ENCODE data around the gene MGST2. TPM values are rescaled to one million over a fixed set of nuclear protein-coding genes. Genes with fewer than 3 reads are reported as not detected.
A peak's percentile ranks its signal among the peaks of the same experiment; 100 is the strongest.
"Not testable (repeated sequence)": the region's sequence is repeated elsewhere in the genome, so short reads cannot be mapped to it uniquely, and the experiment has no call there.

The MGST2 gene
- total and polyA plus RNA-seq, 2 donors from 2014 or later = 62.8 to 168 TPM

GRCh38 chr4:139631791-139632190 lies 33.8 kb upstream of the MGST2 start:
- Histone ChIP-seq H3K4me1 (ENCODE audit: control insufficient read depth in 2 of 3, insufficient read depth in 2 of 3, low read depth in 1 of 3, low read length in 3 of 3) (peaks cover 4 to 18% (median 14%) of the 10 kb centered on the region in 3 donors), H3K27me3 (ENCODE audit: control insufficient read depth, insufficient read depth, low read length) (no peaks in the 10 kb centered on the region), H3K9me3 (ENCODE audit: control insufficient read depth in 2 of 3, insufficient read depth in 1 of 3, low read length in 3 of 3) (no peaks in the 10 kb centered on the region), H3K4me3 (ENCODE audit: low read length in 3 of 3) (no peak overlapping the region), H3K36me3 (ENCODE audit: control insufficient read depth in 2 of 3, insufficient read depth in 3 of 3, low read length in 3 of 3) (no peaks in the 10 kb centered on the region), H3K9ac (ENCODE audit: low read length in 3 of 3) (no peak overlapping the region), H3K27ac (ENCODE audit: low read depth in 2 of 2, low read length in 2 of 2) (peak overlapping the region in 1 of 2 donors; percentile 14)
- DNase-seq (no peak), FAIRE-seq (no peak)
- TF ChIP-seq, protein P1, sequence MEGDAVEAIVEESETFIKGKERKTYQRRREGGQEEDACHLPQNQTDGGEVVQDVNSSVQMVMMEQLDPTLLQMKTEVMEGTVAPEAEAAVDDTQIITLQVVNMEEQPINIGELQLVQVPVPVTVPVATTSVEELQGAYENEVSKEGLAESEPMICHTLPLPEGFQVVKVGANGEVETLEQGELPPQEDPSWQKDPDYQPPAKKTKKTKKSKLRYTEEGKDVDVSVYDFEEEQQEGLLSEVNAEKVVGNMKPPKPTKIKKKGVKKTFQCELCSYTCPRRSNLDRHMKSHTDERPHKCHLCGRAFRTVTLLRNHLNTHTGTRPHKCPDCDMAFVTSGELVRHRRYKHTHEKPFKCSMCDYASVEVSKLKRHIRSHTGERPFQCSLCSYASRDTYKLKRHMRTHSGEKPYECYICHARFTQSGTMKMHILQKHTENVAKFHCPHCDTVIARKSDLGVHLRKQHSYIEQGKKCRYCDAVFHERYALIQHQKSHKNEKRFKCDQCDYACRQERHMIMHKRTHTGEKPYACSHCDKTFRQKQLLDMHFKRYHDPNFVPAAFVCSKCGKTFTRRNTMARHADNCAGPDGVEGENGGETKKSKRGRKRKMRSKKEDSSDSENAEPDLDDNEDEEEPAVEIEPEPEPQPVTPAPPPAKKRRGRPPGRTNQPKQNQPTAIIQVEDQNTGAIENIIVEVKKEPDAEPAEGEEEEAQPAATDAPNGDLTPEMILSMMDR (IDR thresholded peaks at IDR 0.05; ENCODE audit: borderline replicate concordance, extremely low read depth, insufficient read depth) = no peak
- intact Hi-C loops (cut with DNase I) = no loop called here

DNA sequence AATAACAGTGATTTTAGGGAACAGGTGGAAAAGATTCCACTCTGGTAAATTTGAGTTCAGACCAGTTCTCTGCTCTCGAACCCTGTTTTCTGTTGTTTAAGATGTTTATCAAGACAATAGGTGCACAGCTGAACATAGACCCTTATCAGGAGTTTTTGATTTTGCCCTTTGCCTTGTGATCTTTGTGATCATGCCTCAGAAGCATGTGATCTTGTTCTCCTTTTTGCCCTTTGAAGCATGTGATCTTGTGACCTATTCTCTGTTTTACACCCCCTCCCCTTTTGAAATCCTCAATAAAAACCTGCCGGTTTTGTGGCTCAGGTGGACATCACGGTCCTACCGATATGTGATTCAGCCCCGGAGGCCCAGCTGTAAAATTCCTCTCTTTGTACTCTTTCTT lies 32.9 kb upstream of the MGST2 start:
- DNase-seq; FAIRE-seq; H3K27me3 ChIP-seq (ENCODE audit: control insufficient read depth, insufficient read depth, low read length); intact Hi-C loops (cut with DNase I); H3K27ac ChIP-seq (ENCODE audit: low read depth in 2 of 2, low read length in 2 of 2); H3K9me3 ChIP-seq (ENCODE audit: control insufficient read depth in 2 of 3, insufficient read depth in 1 of 3, low read length in 3 of 3); H3K36me3 ChIP-seq (ENCODE audit: control insufficient read depth in 2 of 3, insufficient read depth in 3 of 3, low read length in 3 of 3); H3K9ac ChIP-seq (ENCODE audit: low read length in 3 of 3): not testable (repeated sequence)
- Histone ChIP-seq H3K4me3 (ENCODE audit: low read length in 3 of 3) (peak overlapping the region in 1 of 3 donors; percentile 54), H3K4me1 (ENCODE audit: control insufficient read depth in 2 of 3, insufficient read depth in 2 of 3, low read depth in 1 of 3, low read length in 3 of 3) (peaks cover 4 to 18% (median 14%) of the 10 kb centered on the region in 3 donors)

DNA sequence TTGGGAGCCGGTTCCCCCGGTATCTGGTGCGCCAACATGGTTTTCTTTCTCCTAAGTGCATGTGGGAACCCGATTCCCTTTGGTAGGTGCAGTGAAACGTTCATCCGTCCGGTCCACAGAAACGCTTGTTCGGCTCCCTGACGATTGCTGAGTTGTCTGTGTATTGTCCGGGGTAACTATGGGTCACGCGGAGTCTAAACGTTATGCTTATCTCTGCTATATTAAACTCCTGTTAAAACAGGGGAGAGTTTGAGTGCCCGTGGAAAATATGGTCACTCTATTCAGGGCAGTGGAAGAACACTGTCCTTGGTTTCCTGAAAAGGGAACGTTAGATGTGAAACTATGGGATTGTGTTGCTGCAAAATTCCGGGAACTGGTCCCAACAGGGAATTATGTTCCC lies 32.4 kb upstream of the MGST2 start:
- Histone ChIP-seq H3K9me3 (ENCODE audit: control insufficient read depth in 2 of 3, insufficient read depth in 1 of 3, low read length in 3 of 3) (no peaks in the 10 kb centered on the region), H3K4me1 (ENCODE audit: control insufficient read depth in 2 of 3, insufficient read depth in 2 of 3, low read depth in 1 of 3, low read length in 3 of 3) (peaks cover 4 to 17% (median 14%) of the 10 kb centered on the region in 3 donors), H3K4me3 (ENCODE audit: low read length in 3 of 3) (peak overlapping the region in 2 of 3 donors; percentile 54 to 56), H3K36me3 (ENCODE audit: control insufficient read depth in 2 of 3, insufficient read depth in 3 of 3, low read length in 3 of 3) (no peaks in the 10 kb centered on the region), H3K9ac (ENCODE audit: low read length in 3 of 3) (peak overlapping the region in 1 of 3 donors; percentile 64), H3K27me3 (ENCODE audit: control insufficient read depth, insufficient read depth, low read length) (no peaks in the 10 kb centered on the region), H3K27ac (ENCODE audit: low read depth in 2 of 2, low read length in 2 of 2) (no peak overlapping the region)
- FAIRE-seq = no peak
- intact Hi-C loops (cut with DNase I) = no loop called here
- TF ChIP-seq, protein P1 (IDR thresholded peaks at IDR 0.05; ENCODE audit: borderline replicate concordance, extremely low read depth, insufficient read depth) = no peak
- DNase-seq = no peak

- Histone ChIP-seq H3K4me1 (ENCODE audit: control insufficient read depth in 2 of 3, insufficient read depth in 2 of 3, low read depth in 1 of 3, low read length in 3 of 3) (peaks cover 4 to 14% (median 13%) of the 10 kb centered on the region in 3 donors), H3K27me3 (ENCODE audit: control insufficient read depth, insufficient read depth, low read length) (no peaks in the 10 kb centered on the region), H3K27ac (ENCODE audit: low read depth in 2 of 2, low read length in 2 of 2) (no peak overlapping the region), H3K9me3 (ENCODE audit: control insufficient read depth in 2 of 3, insufficient read depth in 1 of 3, low read length in 3 of 3) (peaks cover 0 to 3% (median 0%) of the 10 kb centered on the region in 3 donors), H3K9ac (ENCODE audit: low read length in 3 of 3) (peak overlapping the region in 1 of 3 donors; percentile 64), H3K36me3 (ENCODE audit: control insufficient read depth in 2 of 3, insufficient read depth in 3 of 3, low read length in 3 of 3) (no peaks in the 10 kb centered on the region), H3K4me3 (ENCODE audit: low read length in 3 of 3) (peak overlapping the region in 2 of 3 donors; percentile 54 to 56)
- DNase-seq = peak in 4 of 5 donors; percentile 40 to 64 (median 48)
- intact Hi-C loops (cut with DNase I) = no loop called here
- no peak for FAIRE-seq
- TF ChIP-seq, protein P1 (IDR thresholded peaks at IDR 0.05; ENCODE audit: borderline replicate concordance, extremely low read depth, insufficient read depth) = peak; percentile 64
Measured at GRCh38 chr4:139633661-139634060, 32.0 kb upstream of the MGST2 start.
